ENCODE measurements around the gene NOC2L.
"Not testable (repeated sequence)": the region's sequence is repeated elsewhere in the genome, so short reads cannot be mapped to it uniquely, and the experiment has no call there.

NOC2L gene

DNA sequence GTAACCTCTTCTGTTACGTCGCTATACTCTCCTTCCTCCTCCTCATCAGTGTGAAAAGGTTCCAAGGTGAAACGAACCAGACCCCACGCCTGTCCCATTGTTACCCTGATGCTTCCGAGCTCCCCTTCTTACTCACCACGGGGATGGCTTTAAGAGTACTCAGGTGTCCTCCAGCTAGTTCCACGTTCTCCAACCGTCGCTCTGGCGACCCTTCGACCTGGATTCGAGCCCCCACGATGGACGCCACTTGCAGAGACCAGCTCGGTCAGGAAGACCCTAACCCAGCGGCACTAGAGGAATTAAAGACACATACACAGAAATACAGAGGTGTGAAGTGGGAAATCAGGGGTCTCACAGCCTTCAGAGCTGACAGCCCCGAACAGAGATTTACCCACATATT lies 61.1 kb downstream of the NOC2L start:
- DNase-seq = not testable (repeated sequence)

DNA sequence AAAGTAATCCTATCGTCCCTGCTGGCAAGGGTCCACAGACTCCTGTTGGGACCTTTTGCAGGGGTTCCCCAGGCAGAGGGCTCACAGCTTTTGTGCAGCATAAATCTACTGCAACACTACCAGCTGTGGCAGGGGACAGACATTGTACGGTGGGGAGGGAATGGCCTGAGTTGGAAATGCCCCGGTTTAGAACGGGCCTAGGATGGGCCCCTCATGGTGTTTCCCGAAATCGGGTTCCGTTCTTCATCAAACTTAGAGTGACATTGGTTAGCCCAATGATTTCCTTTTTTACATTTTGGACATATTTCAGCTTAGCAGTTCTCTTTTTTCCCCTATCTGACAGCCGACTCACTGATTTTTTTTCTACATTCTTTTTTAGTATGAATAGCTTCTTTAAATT lies 61.8 kb downstream of the NOC2L start:
- DNase-seq = no peak

Data from activated CD4-positive, alpha-beta T cell treated with anti-CD3 and anti-CD28 coated beads, Interleukin-2, amount 50 U/mL, for 4 hours (primary cell).